HUDEP-2 (cell line): ENCODE data around the gene B4GALT5.
"Not testable (repeated sequence)": the region's sequence is repeated elsewhere in the genome, so short reads cannot be mapped to it uniquely, and the experiment has no call there.

Experiments
- DNase-seq, 76 experiments: peaks; one replicate each; lab custom pipeline; 2025; ENCODE audit not compliant: unreplicated experiment in 76 of 76; lab: John Stamatoyannopoulos, UW

Gene B4GALT5

GRCh38 chr20:49684335-49684997 is 29.2 kb downstream of the B4GALT5 start:
- DNase-seq, result no peak

GRCh38 chr20:49682798-49683197 is 30.9 kb downstream of the B4GALT5 start:
- DNase-seq, result no peak

GRCh38 chr20:49682278-49682677 is 31.4 kb downstream of the B4GALT5 start:
- DNase-seq, result no peak

GRCh38 chr20:49681850-49682216 is 31.8 kb downstream of the B4GALT5 start:
- DNase-seq, result no peak

GRCh38 chr20:49680484-49680883 is 33.2 kb downstream of the B4GALT5 start:
- DNase-seq, result no peak

GRCh38 chr20:49679634-49680033 is 34.0 kb downstream of the B4GALT5 start:
- no peak for DNase-seq

GRCh38 chr20:49677777-49678758 is 35.6 kb downstream of the B4GALT5 start:
- peak in 4 of 76 experiments; percentile 8 to 15 (median 14) for DNase-seq

GRCh38 chr20:49676581-49677291 is 36.9 kb downstream of the B4GALT5 start:
- peak in 11 of 76 experiments; percentile 5 to 49 (median 23) for DNase-seq

GRCh38 chr20:49675368-49676151 is 38.1 kb downstream of the B4GALT5 start:
- DNase-seq, result no peak

- DNase-seq, result no peak
Observed at GRCh38 chr20:49674383-49675352, 39.0 kb downstream of the B4GALT5 start.

- DNase-seq, result no peak
Observed at GRCh38 chr20:49672096-49672664, 41.5 kb downstream of the B4GALT5 start.

GRCh38 chr20:49671433-49671832 is 42.2 kb downstream of the B4GALT5 start:
- peak in 8 of 76 experiments; percentile 2 to 41 (median 24) for DNase-seq

- no peak for DNase-seq
Observed at GRCh38 chr20:49669601-49670189, 44.0 kb downstream of the B4GALT5 start.

- not testable (repeated sequence) for DNase-seq
Observed at GRCh38 chr20:49668878-49669195, 44.8 kb downstream of the B4GALT5 start.

- peak in 64 of 76 experiments; percentile 8 to 86 (median 64) for DNase-seq
Observed at GRCh38 chr20:49668181-49668877, 45.3 kb downstream of the B4GALT5 start.

- DNase-seq, result no peak
Observed at GRCh38 chr20:49666911-49667310, 46.8 kb downstream of the B4GALT5 start.

- no peak for DNase-seq
Observed at GRCh38 chr20:49665796-49666195, 47.9 kb downstream of the B4GALT5 start.
